VCaP (cell line): Measurements from ENCODE around the gene MLPH.
A peak's percentile ranks its signal among the peaks of the same experiment; 100 is the strongest.

ENCODE experiments used
- H3K27ac ChIP-seq: fragments of 450-650 bp; 2 replicates; pipeline ENCODE4 v1.5.1; 2017
- TF ChIP-seq, protein P1 (sequence below): fragments of 450-650 bp; conservative IDR thresholded peaks from 2 replicates; pipeline ENCODE4 v1.5.1; 2017; ENCODE audit warnings: mild to moderate bottlenecking, moderate library complexity

MLPH gene

DNA sequence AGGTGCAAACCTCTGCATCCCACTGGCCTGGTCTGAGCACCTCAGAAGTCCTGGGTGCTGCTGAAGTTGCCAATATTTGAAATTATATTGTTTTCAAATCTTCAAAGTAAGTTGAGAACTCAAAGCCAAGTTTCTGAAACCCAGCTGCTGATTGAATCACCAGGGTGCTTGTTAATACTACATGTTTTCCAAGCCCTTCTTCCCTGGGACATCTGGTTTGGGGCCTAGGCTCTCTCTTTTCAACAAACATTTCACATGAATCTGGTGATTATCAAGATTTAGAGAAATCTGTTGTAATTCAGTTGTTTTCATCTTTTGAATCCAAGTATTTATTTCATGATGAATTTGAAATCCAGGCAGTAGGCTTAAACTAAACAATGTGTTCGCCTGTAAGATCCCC, 24.4 kb downstream of the MLPH start:
- H3K27ac ChIP-seq = peak overlapping the region; percentile 86

DNA sequence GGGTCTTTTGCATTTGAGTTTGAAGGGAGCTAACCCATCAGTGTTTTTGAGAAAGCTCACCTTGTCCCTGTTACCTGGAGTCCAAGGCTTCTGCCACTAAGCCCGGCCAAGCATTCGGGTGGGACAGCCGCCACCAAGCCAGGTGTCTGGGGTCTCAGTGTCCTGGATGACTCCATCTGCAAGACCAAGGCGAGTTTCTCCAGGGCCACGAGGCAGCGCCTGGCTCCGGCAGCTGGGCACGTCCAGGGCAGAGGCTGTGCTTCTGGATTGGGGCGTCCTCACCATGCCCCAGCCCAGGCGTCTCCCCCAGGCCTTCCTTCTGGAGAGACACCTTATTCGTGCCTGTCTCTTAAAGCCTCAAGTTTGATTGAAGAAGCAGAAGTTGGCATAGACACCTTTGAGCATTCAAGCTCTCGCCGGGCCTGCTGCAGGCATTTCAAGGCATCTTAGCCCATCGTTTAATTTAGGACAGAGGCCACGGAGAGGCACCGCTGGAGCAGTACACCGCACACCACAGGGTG, 24.9 kb downstream of the MLPH start:
- TF ChIP-seq, protein P1, sequence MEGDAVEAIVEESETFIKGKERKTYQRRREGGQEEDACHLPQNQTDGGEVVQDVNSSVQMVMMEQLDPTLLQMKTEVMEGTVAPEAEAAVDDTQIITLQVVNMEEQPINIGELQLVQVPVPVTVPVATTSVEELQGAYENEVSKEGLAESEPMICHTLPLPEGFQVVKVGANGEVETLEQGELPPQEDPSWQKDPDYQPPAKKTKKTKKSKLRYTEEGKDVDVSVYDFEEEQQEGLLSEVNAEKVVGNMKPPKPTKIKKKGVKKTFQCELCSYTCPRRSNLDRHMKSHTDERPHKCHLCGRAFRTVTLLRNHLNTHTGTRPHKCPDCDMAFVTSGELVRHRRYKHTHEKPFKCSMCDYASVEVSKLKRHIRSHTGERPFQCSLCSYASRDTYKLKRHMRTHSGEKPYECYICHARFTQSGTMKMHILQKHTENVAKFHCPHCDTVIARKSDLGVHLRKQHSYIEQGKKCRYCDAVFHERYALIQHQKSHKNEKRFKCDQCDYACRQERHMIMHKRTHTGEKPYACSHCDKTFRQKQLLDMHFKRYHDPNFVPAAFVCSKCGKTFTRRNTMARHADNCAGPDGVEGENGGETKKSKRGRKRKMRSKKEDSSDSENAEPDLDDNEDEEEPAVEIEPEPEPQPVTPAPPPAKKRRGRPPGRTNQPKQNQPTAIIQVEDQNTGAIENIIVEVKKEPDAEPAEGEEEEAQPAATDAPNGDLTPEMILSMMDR = no peak
- H3K27ac ChIP-seq = peak overlapping the region; percentile 86

More for the DNA sequence above, 24.4 kb downstream of the MLPH start:
- TF ChIP-seq, protein P1 = no peak

DNA sequence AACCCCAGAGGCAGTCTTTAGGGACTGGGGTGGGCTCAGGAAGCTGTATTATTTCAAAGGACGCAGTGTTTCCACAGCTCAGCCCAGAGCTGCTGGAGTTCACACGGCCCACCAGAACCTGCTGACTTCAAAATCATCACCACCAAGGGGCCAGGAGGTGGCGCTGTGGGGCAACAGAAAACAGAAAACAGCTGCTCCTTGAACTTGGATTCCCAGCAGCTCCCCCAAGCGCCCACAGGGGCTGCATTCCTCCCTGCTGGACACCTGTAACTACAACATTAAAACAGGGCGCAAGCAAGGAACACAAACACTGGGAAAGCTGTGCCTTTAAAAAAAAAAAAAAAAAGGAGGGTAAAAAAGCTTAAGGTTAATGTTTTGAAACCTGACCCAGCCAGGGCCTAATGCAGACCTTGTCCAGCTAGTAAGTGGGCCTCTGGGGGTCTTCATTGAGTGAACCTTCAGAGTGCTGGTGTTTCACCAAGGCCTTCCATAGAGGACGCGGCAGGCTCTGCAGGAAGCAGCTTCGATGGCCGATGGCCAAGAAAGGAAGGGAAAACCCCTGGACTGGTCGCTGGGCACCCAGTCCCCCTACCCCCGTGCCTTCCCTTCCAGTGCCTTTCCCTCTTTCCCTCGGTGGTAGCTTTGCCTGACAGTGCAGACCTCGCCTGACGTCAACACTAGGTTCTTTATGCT, 25.9 kb downstream of the MLPH start:
- TF ChIP-seq, protein P1 = peak; percentile 88
- peak overlapping the region; percentile 86 for H3K27ac ChIP-seq

DNA sequence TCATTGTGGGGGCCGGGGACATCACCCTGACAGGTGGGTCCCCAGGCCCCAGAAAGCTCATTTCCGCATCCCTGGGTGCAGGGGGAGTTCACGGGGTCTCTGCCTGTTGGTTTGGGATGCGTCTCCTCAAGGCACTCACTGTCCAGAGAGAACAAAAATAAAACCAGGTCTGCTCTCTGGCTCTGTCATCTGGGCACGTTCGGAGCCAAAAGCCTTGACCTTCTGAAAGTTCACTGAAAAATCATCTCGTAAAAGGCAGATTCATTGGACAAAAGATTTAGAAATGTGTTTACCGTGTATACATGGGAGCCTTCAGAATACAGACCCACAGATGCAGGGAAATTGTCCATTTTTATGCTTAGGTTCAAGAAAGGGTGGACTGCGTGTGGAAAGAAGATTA, 26.6 kb downstream of the MLPH start:
- TF ChIP-seq, protein P1 = no peak
- peak overlapping the region; percentile 86 for H3K27ac ChIP-seq

DNA sequence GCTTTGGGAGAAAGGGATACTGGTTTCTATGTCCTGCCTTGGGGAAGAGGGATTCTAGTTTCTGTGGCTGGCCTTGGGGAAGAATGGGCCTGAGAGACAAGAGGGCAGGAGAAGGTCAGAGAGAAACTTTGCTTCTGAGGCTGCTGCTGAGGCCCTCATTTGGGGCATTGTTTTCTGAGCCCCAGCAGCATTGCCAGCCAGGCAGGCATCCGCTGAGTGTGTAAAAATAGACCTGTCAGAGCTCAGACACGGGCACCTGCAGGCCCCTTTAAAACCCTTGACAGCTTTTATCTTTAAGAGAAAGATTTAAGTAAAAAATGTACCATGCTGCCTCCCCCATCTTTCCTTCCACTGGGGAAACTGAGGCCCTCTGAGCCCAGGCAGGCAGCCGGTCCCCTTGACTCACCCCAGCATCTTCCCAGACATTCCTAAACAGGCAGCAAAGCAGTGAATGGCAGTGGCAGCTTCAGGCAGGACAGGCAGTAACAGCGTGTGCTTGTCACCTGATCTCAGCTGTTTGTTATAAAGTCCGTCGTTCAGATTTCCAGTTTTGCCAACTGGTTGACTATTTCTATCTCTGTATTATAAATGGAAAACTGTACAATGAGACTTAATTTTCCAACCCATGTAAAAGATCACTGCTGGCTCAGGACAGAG, 27.6 kb downstream of the MLPH start:
- H3K27ac ChIP-seq = peak overlapping the region; percentile 86; the same call in 1 of the 2 replicates
- TF ChIP-seq, protein P1 = no peak

DNA sequence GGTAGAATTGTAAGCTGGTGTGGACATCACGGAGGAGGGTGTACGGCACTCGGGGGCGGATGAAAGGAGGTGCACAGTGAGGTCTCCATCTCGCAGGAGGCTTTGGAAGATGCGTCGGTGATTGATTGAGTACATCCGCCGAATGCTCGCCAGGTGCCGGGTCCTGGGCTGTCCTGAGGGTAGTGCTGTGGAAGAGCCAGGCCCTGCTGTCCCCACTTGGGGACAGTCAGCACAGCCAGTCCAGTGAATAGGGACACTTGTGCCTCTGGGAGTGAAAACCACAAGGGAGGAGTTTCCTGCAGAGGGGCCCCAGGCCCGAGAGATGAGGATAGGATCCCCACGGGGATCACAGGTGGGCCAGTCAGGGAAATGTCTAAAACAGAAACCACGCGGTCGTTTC, 28.1 kb downstream of the MLPH start:
- peak overlapping the region; percentile 86; the same call in 1 of the 2 replicates for H3K27ac ChIP-seq

More for the DNA sequence above, 28.1 kb downstream of the MLPH start:
- TF ChIP-seq, protein P1 = no peak
